Measurements from ENCODE around the gene KCNG2.

DNA sequence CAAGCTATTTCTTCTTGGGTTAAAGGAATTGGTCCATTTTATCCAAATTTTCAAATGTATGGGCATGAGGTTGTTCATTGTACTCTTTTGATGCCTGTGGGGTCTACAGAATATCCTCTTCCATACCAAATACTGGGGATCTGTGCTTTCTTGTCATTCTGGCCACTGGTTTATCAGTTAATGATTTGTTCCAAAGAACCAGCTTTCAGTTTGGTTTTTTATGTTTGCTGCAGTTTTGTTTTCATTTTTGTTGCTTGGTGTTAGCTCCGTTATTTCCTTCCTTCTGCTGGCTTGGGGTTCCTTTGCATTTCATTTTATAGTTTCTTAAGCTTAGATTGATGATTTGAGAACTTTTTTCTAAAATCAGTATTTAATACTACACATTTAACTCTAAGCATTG lies 108.3 kb downstream of the KCNG2 start:
- TF ChIP-seq TAF1 (IDR thresholded peaks at IDR 0.05; ENCODE audit: borderline replicate concordance, low read depth, low read length) (no peak), RAD21 (IDR thresholded peaks at IDR 0.05; ENCODE audit: low read length) (no peak), SMC3 (IDR thresholded peaks at IDR 0.05; ENCODE audit: low read depth, low read length) (no peak), NFIC (IDR thresholded peaks at IDR 0.05; ENCODE audit: borderline replicate concordance) (no peak), YY1 (IDR thresholded peaks at IDR 0.05; ENCODE audit: low read depth) (no peak), POLR2AphosphoS5 (IDR thresholded peaks at IDR 0.05; ENCODE audit: low read depth, low read length) (no peak), RFX5 (IDR thresholded peaks at IDR 0.05; ENCODE audit: low read length) (no peak), FOXJ3 (CRISPR knock-in tag; IDR thresholded peaks at IDR 0.05) (no peak), MXI1 (IDR thresholded peaks at IDR 0.05; ENCODE audit: low read depth, low read length) (no peak), CHD2 (IDR thresholded peaks at IDR 0.05; ENCODE audit: low read length, partially characterized antibody) (no peak)
- TF ChIP-seq, protein P1, sequence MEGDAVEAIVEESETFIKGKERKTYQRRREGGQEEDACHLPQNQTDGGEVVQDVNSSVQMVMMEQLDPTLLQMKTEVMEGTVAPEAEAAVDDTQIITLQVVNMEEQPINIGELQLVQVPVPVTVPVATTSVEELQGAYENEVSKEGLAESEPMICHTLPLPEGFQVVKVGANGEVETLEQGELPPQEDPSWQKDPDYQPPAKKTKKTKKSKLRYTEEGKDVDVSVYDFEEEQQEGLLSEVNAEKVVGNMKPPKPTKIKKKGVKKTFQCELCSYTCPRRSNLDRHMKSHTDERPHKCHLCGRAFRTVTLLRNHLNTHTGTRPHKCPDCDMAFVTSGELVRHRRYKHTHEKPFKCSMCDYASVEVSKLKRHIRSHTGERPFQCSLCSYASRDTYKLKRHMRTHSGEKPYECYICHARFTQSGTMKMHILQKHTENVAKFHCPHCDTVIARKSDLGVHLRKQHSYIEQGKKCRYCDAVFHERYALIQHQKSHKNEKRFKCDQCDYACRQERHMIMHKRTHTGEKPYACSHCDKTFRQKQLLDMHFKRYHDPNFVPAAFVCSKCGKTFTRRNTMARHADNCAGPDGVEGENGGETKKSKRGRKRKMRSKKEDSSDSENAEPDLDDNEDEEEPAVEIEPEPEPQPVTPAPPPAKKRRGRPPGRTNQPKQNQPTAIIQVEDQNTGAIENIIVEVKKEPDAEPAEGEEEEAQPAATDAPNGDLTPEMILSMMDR (IDR thresholded peaks at IDR 0.05): no peak
- TF ChIP-seq, protein P2, sequence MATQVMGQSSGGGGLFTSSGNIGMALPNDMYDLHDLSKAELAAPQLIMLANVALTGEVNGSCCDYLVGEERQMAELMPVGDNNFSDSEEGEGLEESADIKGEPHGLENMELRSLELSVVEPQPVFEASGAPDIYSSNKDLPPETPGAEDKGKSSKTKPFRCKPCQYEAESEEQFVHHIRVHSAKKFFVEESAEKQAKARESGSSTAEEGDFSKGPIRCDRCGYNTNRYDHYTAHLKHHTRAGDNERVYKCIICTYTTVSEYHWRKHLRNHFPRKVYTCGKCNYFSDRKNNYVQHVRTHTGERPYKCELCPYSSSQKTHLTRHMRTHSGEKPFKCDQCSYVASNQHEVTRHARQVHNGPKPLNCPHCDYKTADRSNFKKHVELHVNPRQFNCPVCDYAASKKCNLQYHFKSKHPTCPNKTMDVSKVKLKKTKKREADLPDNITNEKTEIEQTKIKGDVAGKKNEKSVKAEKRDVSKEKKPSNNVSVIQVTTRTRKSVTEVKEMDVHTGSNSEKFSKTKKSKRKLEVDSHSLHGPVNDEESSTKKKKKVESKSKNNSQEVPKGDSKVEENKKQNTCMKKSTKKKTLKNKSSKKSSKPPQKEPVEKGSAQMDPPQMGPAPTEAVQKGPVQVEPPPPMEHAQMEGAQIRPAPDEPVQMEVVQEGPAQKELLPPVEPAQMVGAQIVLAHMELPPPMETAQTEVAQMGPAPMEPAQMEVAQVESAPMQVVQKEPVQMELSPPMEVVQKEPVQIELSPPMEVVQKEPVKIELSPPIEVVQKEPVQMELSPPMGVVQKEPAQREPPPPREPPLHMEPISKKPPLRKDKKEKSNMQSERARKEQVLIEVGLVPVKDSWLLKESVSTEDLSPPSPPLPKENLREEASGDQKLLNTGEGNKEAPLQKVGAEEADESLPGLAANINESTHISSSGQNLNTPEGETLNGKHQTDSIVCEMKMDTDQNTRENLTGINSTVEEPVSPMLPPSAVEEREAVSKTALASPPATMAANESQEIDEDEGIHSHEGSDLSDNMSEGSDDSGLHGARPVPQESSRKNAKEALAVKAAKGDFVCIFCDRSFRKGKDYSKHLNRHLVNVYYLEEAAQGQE (IDR thresholded peaks at IDR 0.05; ENCODE audit: low read depth, low read length): no peak
- TF ChIP-seq, protein P3, sequence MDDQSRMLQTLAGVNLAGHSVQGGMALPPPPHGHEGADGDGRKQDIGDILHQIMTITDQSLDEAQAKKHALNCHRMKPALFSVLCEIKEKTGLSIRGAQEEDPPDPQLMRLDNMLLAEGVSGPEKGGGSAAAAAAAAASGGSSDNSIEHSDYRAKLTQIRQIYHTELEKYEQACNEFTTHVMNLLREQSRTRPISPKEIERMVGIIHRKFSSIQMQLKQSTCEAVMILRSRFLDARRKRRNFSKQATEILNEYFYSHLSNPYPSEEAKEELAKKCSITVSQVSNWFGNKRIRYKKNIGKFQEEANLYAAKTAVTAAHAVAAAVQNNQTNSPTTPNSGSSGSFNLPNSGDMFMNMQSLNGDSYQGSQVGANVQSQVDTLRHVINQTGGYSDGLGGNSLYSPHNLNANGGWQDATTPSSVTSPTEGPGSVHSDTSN (IDR thresholded peaks at IDR 0.05): no peak

Data from SK-N-SH (cell line).